SK-N-SH (cell line): ENCODE measurements around the gene LSG1. TPM values are rescaled to one million over a fixed set of nuclear protein-coding genes. Genes with fewer than 3 reads are reported as not detected.

Source experiments
- CTCF ChIA-PET: fragments of 300-600, 350-600 bp; formaldehyde crosslinking; extraction: SDS; loops from one replicate; lab custom pipeline; 2021; lab: Yijun Ruan, JAX
- POLR2A ChIA-PET: fragments of 350-600 bp; sonication (Branson Sonifier 250); formaldehyde crosslinking; extraction: SDS; loops from one replicate; lab custom pipeline; 2020; ENCODE audit warnings: antibody characterized with exemption, inconsistent platforms; lab: Yijun Ruan, JAX
- DNase-seq: peaks from one replicate; pipeline ENCODE4 v3.0.0; 2012
- H2AFZ ChIP-seq: fragments of 200-600 bp; sonication (generic); 2 replicates; pipeline ENCODE4 v1.8.1; 2016; ENCODE audit warnings: antibody characterized with exemption, mild to moderate bottlenecking, low read depth
- H3F3A ChIP-seq: fragments of 200-600 bp; sonication (generic); replicated peaks from 2 replicates; pipeline ENCODE3; 2016; ENCODE audit warnings: antibody characterized with exemption, mild to moderate bottlenecking; ENCODE audit not compliant: insufficient read depth
- H3K27ac ChIP-seq, 2 experiments: fragments of 200-500 bp in 1 of 2; fragments of 200-600 bp in 1 of 2; sonication (Bioruptor generic) in 1 of 2; sonication (generic), shearing (Covaris generic) in 1 of 2; 2 replicates each; pipeline versions ENCODE4 v1.5.1 to v1.6.1; 2014 to 2016; ENCODE audit warnings: low read depth in 2 of 2, inconsistent platforms in 1 of 2, low read length in 1 of 2, mild to moderate bottlenecking in 1 of 2, mixed read lengths in 1 of 2
- H3K27me3 ChIP-seq: fragments of 200-600 bp; sonication (generic), shearing (Covaris generic); 2 replicates; pipeline ENCODE4 v1.6.1; 2016; ENCODE audit warnings: mixed run types; ENCODE audit not compliant: insufficient read depth
- H3K36me3 ChIP-seq, 2 experiments: fragments of 200-500 bp in 1 of 2; fragments of 200-600 bp in 1 of 2; sonication (Bioruptor generic) in 1 of 2; sonication (generic) in 1 of 2; replicated peaks in 1 of 2; 2 replicates each; pipeline versions ENCODE3 to v1.5.1; 2014 to 2016; ENCODE audit warnings: low read length in 1 of 2, mild to moderate bottlenecking in 1 of 2; ENCODE audit not compliant: insufficient read depth in 2 of 2, control insufficient read depth in 1 of 2
- H3K4me1 ChIP-seq, 2 experiments: fragments of 200-500 bp in 1 of 2; fragments of 200-600 bp in 1 of 2; sonication (Bioruptor generic) in 1 of 2; sonication (generic), shearing (Covaris generic) in 1 of 2; 2 replicates each; pipeline versions ENCODE4 v1.5.1 to v1.6.1; 2014 to 2016; ENCODE audit warnings: low read depth in 1 of 2, low read length in 1 of 2, mixed run types in 1 of 2; ENCODE audit not compliant: insufficient read depth in 2 of 2, control insufficient read depth in 1 of 2
- H3K4me2 ChIP-seq: fragments of 200-600 bp; sonication (generic), shearing (Covaris generic); 2 replicates; pipeline ENCODE4 v1.6.1; 2017; ENCODE audit warnings: mixed run types
- H3K4me3 ChIP-seq, 2 experiments: fragments of 200-500 bp in 1 of 2; fragments of 200-600 bp in 1 of 2; sonication (Bioruptor generic) in 1 of 2; sonication (generic), shearing (Covaris generic) in 1 of 2; 2 replicates each; pipeline versions ENCODE4 v1.5.1 to v1.8.1; 2014 to 2016; ENCODE audit warnings: low read depth in 2 of 2, inconsistent platforms in 1 of 2, low read length in 1 of 2, mild to moderate bottlenecking in 1 of 2, mixed read lengths in 1 of 2, moderate library complexity in 1 of 2
- H3K79me2 ChIP-seq: fragments of 200-600 bp; sonication (generic); 2 replicates; pipeline ENCODE4 v1.8.1; 2017; ENCODE audit warnings: mild to moderate bottlenecking; ENCODE audit not compliant: insufficient read depth
- H3K9ac ChIP-seq: fragments of 200-600 bp; sonication (generic); 2 replicates; pipeline ENCODE4 v1.6.1; 2017; ENCODE audit warnings: mixed run types
- H3K9me2 ChIP-seq: fragments of 200-600 bp; sonication (generic); 2 replicates; pipeline ENCODE4 v1.6.1; 2017; ENCODE audit warnings: mixed run types
- H3K9me3 ChIP-seq: fragments of 200-600 bp; sonication (generic); 2 replicates; pipeline ENCODE4 v1.6.1; 2017; ENCODE audit warnings: mixed run types, mild to moderate bottlenecking, moderate library complexity
- H4K20me1 ChIP-seq: fragments of 200-600 bp; sonication (generic); 2 replicates; pipeline ENCODE4 v1.6.1; 2017; ENCODE audit warnings: mild to moderate bottlenecking, mixed run types; ENCODE audit not compliant: insufficient read depth
- EP300 ChIP-seq, 2 experiments: IDR thresholded peaks; 2 replicates each; pipeline versions ENCODE4 v1.4.0 to v1.6.1; 2012; ENCODE audit warnings: borderline replicate concordance in 1 of 2, low read depth in 1 of 2, low read length in 1 of 2
- EZH2phosphoT487 ChIP-seq: fragments of 200-600 bp; sonication (generic); IDR thresholded peaks from 2 replicates; pipeline ENCODE4 v1.6.1; 2017; ENCODE audit warnings: low read depth, mixed run types, mild to moderate bottlenecking, antibody characterized with exemption, moderate library complexity, borderline replicate concordance
- FOSL2 ChIP-seq: IDR thresholded peaks from 2 replicates; pipeline ENCODE4 v1.4.0; 2012; ENCODE audit warnings: low read depth, mild to moderate bottlenecking, moderate library complexity, borderline replicate concordance
- FOXJ3 ChIP-seq: sonication (generic); formaldehyde crosslinking; IDR thresholded peaks from 2 replicates; pipeline ENCODE4 v1.5.1; 2020; ENCODE audit warnings: mild to moderate bottlenecking, missing genetic modification reagents
- FOXM1 ChIP-seq: IDR thresholded peaks from 2 replicates; pipeline ENCODE4 v1.4.0; 2012; ENCODE audit warnings: low read depth, mild to moderate bottlenecking
- GABPA ChIP-seq: IDR thresholded peaks from 2 replicates; pipeline ENCODE4 v1.4.0; 2012; ENCODE audit warnings: low read depth, mild to moderate bottlenecking
- IRF3 ChIP-seq: fragments of 150-350 bp; IDR thresholded peaks from 2 replicates; pipeline ENCODE4 v1.6.1; 2016; ENCODE audit warnings: mild to moderate bottlenecking, low read depth, low read length
- JUND ChIP-seq: IDR thresholded peaks from 2 replicates; pipeline ENCODE4 v1.4.0; 2012
- MEF2A ChIP-seq: IDR thresholded peaks from 2 replicates; pipeline ENCODE4 v1.4.0; 2012; ENCODE audit warnings: low read depth, borderline replicate concordance
- NFIC ChIP-seq: IDR thresholded peaks from 2 replicates; pipeline ENCODE4 v1.4.0; 2012; ENCODE audit warnings: borderline replicate concordance
- PBX3 ChIP-seq: IDR thresholded peaks from 2 replicates; pipeline ENCODE4; 2012
- RCOR1 ChIP-seq: fragments of 150-350 bp; IDR thresholded peaks from 2 replicates; pipeline ENCODE4 v1.6.1; 2017; ENCODE audit warnings: antibody characterized with exemption, low read length
- RXRA ChIP-seq: IDR thresholded peaks from 2 replicates; pipeline ENCODE4 v1.4.0; 2012; ENCODE audit warnings: low read depth, mild to moderate bottlenecking, borderline replicate concordance
- SIN3A ChIP-seq: IDR thresholded peaks from 2 replicates; pipeline ENCODE4 v1.6.1; 2012; ENCODE audit warnings: low read depth, mild to moderate bottlenecking, low read length, moderate library complexity, borderline replicate concordance
- SMC3 ChIP-seq: IDR thresholded peaks from 2 replicates; pipeline ENCODE4 v1.6.1; 2012; ENCODE audit warnings: low read depth, low read length, improper control_type of control experiment
- TCF12 ChIP-seq: IDR thresholded peaks from 2 replicates; pipeline ENCODE4 v1.4.0; 2012
- TEAD4 ChIP-seq: IDR thresholded peaks from 2 replicates; pipeline ENCODE4 v1.4.0; 2012; ENCODE audit warnings: mild to moderate bottlenecking, borderline replicate concordance; ENCODE audit not compliant: insufficient read depth
- USF1 ChIP-seq: IDR thresholded peaks from 2 replicates; pipeline ENCODE4 v1.4.0; 2012; ENCODE audit warnings: low read depth, borderline replicate concordance
- USF2 ChIP-seq: fragments of 150-350 bp; IDR thresholded peaks from 2 replicates; pipeline ENCODE4 v1.6.1; 2017; ENCODE audit warnings: antibody characterized with exemption, low read length, low read depth, borderline replicate concordance
- WGBS: methylation state at CpG from one replicate; pipeline ENCODE4 v1.1.6; 2017; ENCODE audit warnings: low lambda C conversion rate; 5-methylcytosine and 5-hydroxymethylcytosine counted together
- polyA plus RNA-seq, 3 experiments: library from polyadenylated mRNA; depleted of rRNA; stranded (reverse); fragments of >200 nt; gene quantifications; 2 replicates each; pipeline ENCODE4 v1.2.3, GENCODE V29; 2012

LSG1 gene
- polyA plus RNA-seq, 1 of the 3 experiments (the other 2 are of a cell fraction), result 35.1 TPM

GRCh38 chr3:194718079-194718478 lies 46.1 kb upstream of the LSG1 start:
- 58% methylated on average over 2 of the region's 2 CpGs for WGBS
- DNase-seq, result no peak
- Histone ChIP-seq H3K27me3 (no peaks in the 10 kb centered on the region), H3K4me2 (no peak overlapping the region), H3F3A (no peaks in the 10 kb centered on the region), H3K9me2 (no peaks in the 10 kb centered on the region), H3K27ac (no peak overlapping the region), H3K9me3 (no peaks in the 10 kb centered on the region), H3K36me3 (no peaks in the 10 kb centered on the region), H4K20me1 (no peaks in the 10 kb centered on the region), H3K4me3 (no peak overlapping the region), H3K4me1 (no peaks in the 10 kb centered on the region; a peak in 1 of 4 replicates), H2AFZ (no peak overlapping the region), H3K79me2 (no peaks in the 10 kb centered on the region), H3K9ac (no peak overlapping the region)
- ChIA-PET CTCF (interaction anchor here (1.3 kb wide), 1 partner anchor 9 kb away, joined by 4 read pairs; no protein-coding TSS in a partner anchor), POLR2A (no interaction called here)
- TF ChIP-seq MEF2A (no peak), SIN3A (no peak), IRF3 (no peak), NFIC (no peak), RCOR1 (no peak)

- Histone ChIP-seq H3K9ac (no peak overlapping the region), H4K20me1 (no peaks in the 10 kb centered on the region), H3F3A (peaks cover 4% of the 10 kb centered on the region), H3K4me2 (no peak overlapping the region), H3K9me2 (no peaks in the 10 kb centered on the region), H3K27me3 (no peaks in the 10 kb centered on the region), H3K27ac (no peak overlapping the region), H3K9me3 (no peaks in the 10 kb centered on the region), H3K4me3 (no peak overlapping the region), H3K36me3 (no peaks in the 10 kb centered on the region), H2AFZ (no peak overlapping the region), H3K4me1 (peaks cover 0 to 4% of the 10 kb centered on the region in 2 experiments; a peak in 1 of 4 replicates), H3K79me2 (no peaks in the 10 kb centered on the region)
- ChIA-PET CTCF (interaction anchor here (1.6 kb wide), 1 partner anchor 392 kb away, joined by 4 read pairs; no protein-coding TSS in a partner anchor), POLR2A (interaction anchor here (1.0 kb wide), 1 partner anchor 13 kb away, joined by 5 read pairs; no protein-coding TSS in a partner anchor)
- DNase-seq, result no peak
- WGBS, result 84% methylated on average over 8 of the region's 8 CpGs
- TF ChIP-seq SMC3 (no peak), FOXM1 (no peak), GABPA (no peak), EZH2phosphoT487 (no peak), NFIC (no peak), RXRA (no peak), PBX3 (no peak), JUND (no peak), EP300 (IDR thresholded peaks at IDR 0.05; ENCODE audit: borderline replicate concordance in 1 of 2, low read depth in 1 of 2, low read length in 1 of 2) (no peak), TEAD4 (no peak), FOSL2 (no peak), FOXJ3 (CRISPR knock-in tag) (no peak), USF2 (no peak), TCF12 (no peak), USF1 (no peak), IRF3 (no peak)
Measured at GRCh38 chr3:194715022-194715800, 43.2 kb upstream of the LSG1 start.
